Fibroblast of skin of left quadriceps (primary cell): ENCODE data around the gene TAGLN.

Experiments
- DNase-seq, 2 experiments: peaks; one replicate each; pipeline ENCODE4 v3.0.0-alpha.2; 2013; ENCODE audit warnings: low read depth in 2 of 2

The TAGLN gene

DNA sequence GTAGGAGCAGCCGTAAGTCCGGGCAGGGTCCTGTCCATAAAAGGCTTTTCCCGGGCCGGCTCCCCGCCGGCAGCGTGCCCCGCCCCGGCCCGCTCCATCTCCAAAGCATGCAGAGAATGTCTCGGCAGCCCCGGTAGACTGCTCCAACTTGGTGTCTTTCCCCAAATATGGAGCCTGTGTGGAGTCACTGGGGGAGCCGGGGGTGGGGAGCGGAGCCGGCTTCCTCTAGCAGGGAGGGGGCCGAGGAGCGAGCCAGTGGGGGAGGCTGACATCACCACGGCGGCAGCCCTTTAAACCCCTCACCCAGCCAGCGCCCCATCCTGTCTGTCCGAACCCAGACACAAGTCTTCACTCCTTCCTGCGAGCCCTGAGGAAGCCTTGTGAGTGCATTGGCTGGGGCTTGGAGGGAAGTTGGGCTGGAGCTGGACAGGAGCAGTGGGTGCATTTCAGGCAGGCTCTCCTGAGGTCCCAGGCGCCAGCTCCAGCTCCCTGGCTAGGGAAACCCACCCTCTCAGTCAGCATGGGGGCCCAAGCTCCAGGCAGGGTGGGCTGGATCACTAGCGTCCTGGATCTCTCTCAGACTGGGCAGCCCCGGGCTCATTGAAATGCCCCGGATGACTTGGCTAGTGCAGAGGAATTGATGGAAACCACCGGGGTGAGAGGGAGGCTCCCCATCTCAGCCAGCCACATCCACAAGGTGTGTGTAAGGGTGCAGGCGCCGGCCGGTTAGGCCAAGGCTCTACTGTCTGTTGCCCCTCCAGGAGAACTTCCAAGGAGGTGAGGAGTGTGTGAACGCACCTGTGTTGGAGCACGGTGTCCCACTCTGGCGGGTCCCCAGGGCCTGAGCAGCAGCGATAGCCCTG, at the start of gene TAGLN:
Gene TAGLN, plus strand, starts transcription at position 318 of the 863 bp plus-strand sequence. CDS start 3,644 bp downstream, outside the sequence.
- peak; percentile 97 for DNase-seq

- DNase-seq: no peak
Observed at GRCh38 chr11:117152066-117152465, 47.1 kb upstream of the TAGLN start.

- no peak for DNase-seq
Observed at GRCh38 chr11:117154468-117154867, 44.7 kb upstream of the TAGLN start.

GRCh38 chr11:117157507-117157906, 41.7 kb upstream of the TAGLN start:
- no peak for DNase-seq

- no peak for DNase-seq
Observed at GRCh38 chr11:117159892-117160291, 39.3 kb upstream of the TAGLN start.

DNA sequence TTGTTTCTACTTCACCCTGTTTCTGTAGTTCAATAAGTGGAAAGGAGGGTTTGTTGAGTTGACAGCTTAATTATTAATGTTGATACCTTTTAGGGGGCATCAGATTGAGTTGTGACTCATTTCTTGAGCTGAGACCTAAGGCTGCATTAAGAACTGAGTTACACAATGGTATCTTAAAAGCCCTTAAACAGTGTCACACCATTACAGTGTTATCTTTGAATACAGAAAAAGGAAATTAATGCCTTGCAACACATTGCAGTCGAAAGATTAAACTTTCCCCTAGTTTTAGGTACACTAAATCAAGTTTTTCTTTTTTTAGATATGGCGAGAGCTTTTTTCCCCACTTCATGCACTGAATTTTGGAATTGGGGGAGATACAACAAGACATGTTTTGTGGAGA, 38.3 kb upstream of the TAGLN start:
- no peak for DNase-seq

GRCh38 chr11:117166491-117166890, 32.7 kb upstream of the TAGLN start:
- DNase-seq: no peak

DNA sequence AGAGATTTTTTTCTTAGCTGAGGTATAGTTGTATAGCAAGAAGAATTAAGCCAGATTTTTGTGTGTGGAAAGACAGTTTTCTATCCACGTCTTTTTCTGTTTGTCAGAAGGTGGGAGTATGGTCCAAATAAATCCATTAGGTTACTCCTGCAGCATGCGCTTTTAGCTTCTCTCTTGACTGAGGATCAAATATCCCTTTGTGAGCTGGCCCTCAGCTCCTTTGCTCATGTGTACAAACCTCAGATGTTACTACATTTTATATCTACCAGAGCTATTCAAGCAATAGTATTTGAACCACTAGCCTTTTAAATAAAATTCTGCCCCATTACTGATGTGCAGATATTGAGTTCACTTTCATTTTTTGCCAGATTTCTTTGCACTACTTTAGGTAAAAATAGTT, 29.4 kb upstream of the TAGLN start:
- no peak for DNase-seq

DNA sequence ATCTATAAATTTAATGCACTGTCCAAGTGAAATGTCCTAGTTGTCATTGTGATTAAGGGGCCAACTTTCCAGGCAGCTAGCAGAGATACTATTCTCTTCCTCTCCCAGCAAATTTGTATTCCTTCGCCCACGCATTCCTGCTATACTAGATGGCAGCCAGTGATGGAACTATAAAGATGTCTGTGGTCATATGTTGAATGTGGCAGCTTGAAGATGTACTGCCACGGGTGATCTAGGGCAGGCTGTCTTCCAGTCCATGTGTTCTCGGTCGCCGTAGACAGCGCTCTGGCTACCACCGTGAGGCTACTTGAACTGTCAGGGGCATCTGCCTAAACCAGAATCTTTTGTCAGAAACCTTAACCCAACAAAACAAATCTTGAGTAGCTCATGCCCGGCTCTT, 29.0 kb upstream of the TAGLN start:
- no peak for DNase-seq

DNA sequence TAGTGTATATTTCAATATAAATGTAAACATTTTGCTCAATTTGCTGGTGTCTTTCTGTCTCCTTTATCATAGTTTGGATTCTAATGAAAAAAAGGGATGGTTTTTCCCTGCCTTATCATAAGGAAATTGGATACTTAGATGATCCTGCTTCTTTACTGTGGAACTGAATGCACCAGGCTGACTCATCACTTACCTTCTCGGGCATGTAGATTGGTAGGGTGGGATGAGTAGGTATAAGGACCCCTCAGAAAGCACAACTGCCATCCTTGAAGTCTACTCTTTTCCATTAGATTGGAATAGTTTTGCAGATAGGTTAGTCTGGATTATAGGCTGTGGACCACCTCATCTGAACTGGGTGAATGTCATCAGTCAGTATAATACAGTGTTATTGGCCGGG, 28.2 kb upstream of the TAGLN start:
- no peak for DNase-seq

- no peak for DNase-seq
Observed at GRCh38 chr11:117171404-117172061, 27.6 kb upstream of the TAGLN start.

- no peak for DNase-seq
Observed at GRCh38 chr11:117172724-117173421, 26.3 kb upstream of the TAGLN start.

- no peak for DNase-seq
Observed at GRCh38 chr11:117175104-117175503, 24.1 kb upstream of the TAGLN start.

DNA sequence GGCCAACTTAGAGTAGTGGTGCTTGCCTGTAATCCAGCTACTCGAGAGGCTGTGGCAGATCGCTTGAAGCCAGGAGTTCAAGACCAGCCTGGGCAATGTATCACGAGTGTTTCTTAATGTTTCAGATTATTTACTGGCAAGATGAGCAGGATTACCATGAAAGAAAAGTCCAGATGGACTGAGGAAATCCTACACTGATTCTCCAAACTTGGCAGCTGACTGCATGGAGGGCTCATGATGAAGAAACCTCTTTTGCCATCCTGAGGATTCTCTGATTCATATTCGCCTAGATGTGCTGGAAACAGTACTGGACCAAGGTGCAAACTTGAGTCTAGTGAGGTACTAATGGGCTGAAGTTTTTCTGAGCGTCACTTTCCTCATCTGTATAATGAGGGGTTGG, 23.4 kb upstream of the TAGLN start:
- no peak for DNase-seq

DNA sequence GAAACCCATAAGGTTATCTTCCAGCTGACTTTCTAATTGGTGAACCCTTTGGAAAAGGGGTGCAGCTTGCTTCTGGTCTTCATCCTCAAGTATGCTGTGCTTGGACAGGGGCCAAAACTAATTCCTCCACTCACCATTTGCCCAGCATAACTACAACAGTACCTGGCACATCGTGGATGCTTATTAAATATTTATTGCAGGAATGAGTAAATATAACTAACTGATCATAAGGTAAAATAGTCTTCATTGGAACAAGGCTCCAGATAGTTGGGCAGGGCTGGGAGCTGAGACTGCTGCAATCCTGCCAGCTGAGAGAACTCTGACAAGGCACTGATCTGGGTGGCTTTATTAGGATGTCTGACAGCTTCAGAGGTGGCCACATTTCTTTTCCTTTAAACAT, 23.0 kb upstream of the TAGLN start:
- DNase-seq: no peak

DNA sequence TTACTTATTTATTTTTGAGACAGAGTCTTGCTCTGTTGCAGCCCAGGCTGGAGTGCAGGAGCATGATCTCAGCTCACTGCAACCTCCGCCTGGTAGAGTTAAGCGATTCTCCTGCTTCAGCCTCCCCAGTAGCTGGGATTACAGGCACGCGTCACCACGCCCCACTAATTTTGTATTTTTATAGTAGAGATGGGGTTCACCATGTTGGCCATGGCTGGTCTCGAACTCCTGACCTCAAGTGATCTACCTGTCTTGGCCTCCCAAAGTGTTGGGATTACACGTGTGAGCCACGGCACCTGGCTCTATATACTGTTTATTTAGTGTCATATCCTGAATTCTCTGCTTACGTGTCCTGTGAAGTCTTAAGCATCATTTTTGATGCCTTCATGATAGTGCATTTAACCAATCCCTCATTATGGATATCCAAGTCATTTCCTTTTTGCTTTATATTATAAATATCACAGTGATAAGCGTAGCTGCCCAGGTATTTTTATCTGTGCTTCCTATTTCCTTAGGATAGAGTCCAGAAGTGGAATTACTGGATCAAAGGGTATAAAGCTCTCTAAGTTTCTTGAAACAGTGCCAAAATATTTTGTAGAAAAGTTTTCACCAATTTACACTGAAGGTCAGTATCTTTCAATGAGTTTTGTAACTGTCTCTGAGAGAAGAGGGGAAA, 21.5 kb upstream of the TAGLN start:
- no peak for DNase-seq

- peak; percentile 82 to 88 for DNase-seq
Observed at GRCh38 chr11:117178210-117179034, 20.7 kb upstream of the TAGLN start, which contains the start of gene SIDT2. SIDT2 (plus strand) TSS chr11:117178743; CDS start chr11:117179264, 521 bp downstream.

DNA sequence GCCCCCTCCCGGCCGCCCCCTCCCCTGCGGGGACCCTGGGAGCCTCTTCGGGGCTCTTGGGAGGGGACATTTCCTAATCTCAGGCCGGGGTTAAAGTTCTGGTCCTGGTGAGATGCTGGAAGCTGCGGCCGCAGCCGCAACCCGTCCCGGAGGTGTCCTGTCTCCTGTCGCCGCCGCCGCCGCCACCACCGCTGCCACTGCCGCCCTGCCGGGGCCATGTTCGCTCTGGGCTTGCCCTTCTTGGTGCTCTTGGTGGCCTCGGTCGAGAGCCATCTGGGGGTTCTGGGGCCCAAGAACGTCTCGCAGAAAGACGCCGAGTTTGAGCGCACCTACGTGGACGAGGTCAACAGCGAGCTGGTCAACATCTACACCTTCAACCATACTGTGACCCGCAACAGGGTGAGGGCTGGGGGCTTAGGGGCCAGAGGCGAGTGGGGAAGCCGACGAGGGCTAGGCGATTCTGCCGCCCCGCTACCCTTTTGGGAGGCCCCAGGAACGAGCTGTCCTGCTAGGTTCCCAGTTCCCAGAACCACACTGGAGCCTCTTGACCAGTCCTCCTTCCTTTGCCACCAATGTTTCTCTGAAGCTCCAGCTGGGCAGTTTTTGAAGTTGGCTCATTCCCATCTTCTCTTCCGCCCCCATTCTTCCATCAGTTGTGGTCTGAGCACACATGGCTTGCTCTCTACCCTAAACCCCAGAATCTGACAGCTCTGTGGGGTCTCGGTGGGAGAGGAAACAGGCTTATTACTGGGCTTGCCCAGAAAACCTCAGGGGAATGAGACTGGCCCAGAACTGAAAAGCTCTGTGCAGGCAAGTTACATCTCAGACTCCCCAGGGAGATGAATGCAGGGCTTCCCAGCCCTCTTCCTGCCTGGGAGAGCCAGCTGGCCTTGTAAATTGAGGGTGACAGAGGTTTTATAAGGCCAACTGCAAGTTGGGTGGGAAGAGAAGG, 19.8 kb upstream of the TAGLN start:
- DNase-seq: no peak

DNA sequence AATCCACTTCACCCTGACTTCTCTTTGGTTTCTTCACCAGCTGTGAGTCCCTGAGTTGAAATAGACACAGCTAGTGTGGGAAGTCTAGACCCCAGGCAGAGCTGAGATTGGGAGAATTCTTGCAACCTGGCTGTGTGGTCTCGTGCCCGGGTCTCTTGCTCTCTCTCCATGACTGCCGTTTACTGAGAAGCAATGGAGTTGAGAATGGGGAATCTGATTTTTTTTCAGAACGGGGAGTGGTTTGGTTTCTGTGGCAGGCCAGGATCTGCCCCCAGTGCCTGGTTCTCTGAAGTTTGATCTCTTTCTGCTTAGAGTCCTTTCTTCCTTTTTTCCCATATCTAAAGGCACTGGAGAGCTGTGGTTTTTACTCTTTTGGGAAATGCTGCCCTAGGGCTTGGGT, 19.1 kb upstream of the TAGLN start:
- DNase-seq: no peak
